NCI-H187 treated with DMSO at 0.1 percent for 48 hours (cell line): ENCODE results near the gene MAT2A.
A peak's percentile ranks its signal among the peaks of the same experiment; 100 is the strongest.

Experiments used
- DNase-seq: peaks from one replicate; lab custom pipeline; 2025; lab: John Stamatoyannopoulos, UW

Gene MAT2A

DNA sequence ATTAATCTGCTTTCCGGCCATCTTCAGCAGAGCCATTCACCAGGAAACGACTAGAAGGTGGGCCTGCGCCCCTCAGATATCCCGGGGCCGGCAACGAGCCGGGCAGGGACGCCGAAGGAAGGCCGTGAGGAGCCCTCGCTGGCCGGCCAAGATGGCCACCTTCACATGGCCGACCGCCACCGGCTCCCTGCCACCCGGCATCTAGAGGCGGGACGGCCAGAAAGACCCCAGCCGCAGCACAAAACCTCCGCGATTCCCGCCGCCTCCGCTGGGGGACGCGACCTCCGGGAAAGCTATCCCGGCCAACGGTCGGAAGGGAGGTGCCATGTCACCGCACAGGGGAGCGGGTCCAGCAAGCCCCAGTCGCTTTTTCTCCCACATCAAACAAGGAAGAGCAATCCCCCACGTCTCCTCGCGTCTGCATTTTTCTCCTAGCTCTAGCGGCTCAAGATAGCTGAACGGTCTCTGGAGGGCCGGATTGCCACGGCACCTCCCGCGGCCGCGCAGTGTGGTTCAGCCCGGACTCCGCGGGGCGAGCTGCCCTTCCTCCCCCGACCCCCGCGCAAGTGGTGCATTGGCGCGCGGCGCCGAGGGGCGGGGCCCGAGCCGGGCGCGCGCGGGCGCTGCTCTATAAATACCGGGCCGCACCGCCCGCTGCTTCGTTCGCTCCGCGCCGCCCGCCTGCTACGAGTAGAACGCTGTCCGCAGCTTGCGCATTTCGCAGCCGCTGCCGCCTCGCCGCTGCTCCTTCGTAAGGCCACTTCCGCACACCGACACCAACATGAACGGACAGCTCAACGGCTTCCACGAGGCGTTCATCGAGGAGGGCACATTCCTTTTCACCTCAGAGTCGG is at the start of gene MAT2A:
Gene MAT2A, plus strand, starts transcription at position 662 of the 854 bp plus-strand sequence. Its CDS starts 120 bp downstream, at position 782.
- DNase-seq = peak; percentile 41

GRCh38 chr2:85490861-85491755 is 47.9 kb upstream of the MAT2A start:
- DNase-seq = no peak

DNA sequence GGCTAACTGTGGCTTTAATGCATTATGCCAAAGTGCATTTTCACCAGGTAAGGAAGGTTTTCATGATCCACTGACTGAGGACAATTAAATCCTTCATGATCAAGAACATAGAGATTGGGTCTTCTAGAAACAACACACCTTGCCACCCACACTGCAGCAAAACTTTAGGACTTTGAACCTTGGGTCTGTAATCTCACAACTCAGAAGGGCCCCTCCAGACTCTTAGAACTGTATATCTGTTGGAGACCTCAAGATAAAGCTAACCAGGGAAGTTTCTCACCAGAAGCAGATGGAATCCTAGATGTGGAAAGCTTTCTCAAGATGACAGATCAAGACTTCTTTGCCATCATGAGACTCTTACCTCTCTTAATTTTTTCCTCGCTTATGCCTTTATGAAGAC is 42.5 kb upstream of the MAT2A start:
- no peak for DNase-seq

DNA sequence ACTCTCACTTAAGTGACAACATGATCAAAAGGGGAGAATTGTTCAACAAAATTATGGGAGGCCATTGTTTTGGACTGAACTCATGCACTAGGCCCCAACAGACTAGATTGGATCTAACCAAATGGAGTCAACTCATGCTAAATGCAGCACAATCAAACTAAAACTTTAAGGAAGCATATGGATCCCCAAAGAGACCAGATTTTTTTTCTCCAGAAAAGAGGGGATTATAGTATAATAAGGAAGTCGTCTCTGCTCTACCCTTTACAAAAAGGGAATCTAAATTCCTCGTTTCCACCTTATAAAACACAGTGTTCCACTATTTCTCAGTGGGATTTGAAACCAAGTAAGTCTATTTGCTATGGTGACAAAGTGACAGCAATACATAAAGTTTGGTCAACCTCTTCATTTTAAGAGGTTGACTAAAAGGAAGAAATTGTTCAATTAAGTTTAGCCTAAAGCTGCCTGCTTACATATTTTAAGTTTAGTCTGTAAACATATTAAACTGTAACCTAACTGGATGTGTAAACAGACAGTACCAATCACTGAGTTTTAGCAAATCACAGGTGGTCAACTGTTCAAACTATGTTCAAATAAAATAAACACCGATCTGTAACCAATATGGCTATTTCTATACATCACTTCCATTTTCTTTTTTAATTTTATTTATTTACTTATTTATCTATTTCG is 40.9 kb upstream of the MAT2A start:
- DNase-seq = no peak

- no peak for DNase-seq
Observed at GRCh38 chr2:85501248-85501647, 37.7 kb upstream of the MAT2A start.

- no peak for DNase-seq
Observed at GRCh38 chr2:85502720-85503119, 36.2 kb upstream of the MAT2A start.

- DNase-seq = no peak
Observed at GRCh38 chr2:85503168-85503850, 35.7 kb upstream of the MAT2A start.

GRCh38 chr2:85503851-85504777 is 34.9 kb upstream of the MAT2A start:
- no peak for DNase-seq

DNA sequence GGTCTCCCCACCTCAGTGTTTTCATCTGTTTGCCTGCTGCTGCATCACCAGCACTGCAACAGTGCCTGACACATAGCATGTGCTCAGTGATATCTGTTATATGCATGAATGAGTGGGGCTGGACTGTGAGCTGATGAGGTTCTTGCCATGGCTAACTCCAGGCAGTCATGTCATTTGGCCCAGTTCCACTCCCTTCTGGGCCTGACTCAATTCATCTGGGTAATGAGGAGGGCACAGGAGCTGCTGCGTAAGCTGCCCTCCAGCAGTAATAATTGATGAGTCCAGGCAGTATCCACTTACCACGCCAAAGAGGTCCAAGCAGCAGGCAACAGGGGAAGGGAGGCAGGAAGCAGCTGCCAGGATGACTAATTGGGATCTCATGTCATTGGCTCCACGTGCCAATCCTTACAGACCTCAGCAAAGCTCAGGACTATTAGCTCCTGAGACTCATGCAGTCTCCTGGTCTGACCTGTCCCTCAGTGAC is 34.1 kb upstream of the MAT2A start:
- DNase-seq = no peak

GRCh38 chr2:85505551-85506238 is 33.3 kb upstream of the MAT2A start:
- DNase-seq = no peak

DNA sequence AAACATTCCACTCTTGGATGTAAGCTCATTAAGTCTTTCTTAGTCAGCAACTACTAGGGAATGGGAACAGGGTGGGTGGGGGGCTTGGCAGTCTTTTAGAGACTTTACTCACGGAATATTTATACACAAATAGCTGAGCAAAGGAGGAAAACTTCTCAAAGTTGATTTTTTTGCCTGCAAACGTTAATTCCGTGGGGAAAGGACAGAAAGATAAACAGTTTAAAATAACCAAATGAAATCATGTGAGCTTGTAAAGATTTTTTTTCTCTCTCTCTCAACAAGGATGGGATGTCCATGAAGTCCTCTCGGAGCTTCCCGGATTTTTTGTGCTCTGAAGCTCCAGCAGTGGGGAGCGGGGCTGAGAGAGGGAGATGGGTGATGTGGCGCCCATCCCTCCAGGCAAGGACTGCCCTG is 32.2 kb upstream of the MAT2A start:
- DNase-seq = no peak

GRCh38 chr2:85511008-85511811 is 27.8 kb upstream of the MAT2A start:
- no peak for DNase-seq

DNA sequence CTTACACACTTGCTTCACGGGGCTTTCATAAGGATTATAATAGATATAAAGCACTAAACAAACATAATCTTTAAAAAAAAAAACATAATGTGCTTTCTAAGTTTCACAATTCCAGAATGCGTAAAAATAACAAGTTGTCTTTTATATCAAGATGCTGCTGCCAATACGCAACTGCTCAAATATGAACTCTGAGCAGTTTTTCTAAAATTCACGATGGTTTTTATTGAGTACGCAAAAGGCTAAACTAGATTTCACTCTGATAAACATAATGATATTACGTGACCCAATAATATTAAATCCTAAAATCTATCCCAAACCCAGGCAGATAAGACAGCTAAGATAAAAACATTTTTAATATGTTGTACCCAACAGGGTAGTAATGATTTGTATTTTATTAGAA is 24.6 kb upstream of the MAT2A start:
- no peak for DNase-seq

DNA sequence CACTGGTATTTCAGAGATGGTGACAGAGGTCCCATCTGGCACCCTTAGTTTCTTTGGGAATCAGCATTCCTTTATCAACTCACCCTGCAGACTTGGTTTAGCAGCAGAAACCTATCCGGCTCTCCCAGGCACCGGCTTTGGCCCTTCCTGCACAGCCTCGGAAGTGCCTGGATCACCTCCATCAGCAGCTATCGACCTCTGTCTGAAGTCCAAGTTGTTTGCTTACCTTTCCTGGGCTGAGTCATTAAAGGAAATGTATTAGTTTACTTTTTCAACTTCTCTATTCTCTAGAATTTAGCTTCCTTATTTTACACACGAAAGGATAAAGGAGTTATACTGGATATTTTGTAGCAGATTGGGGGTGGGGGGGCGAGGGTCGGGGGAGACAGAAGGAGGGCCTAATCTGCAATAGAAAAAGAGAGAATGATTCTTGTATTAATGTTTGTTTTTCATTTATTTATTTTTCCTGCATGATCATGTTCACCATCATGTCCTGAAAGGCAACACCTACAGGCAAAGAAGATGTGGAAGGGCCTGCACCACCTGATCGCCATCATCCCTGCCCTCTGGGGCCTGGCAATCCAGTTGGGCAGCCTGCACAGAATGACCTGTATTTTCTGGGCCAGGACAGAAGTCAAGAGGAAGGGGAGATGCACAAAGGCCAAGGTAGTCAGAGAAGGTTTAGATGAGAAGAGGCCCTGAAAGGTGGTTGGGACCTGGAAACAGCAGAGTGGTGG is 22.1 kb upstream of the MAT2A start:
- DNase-seq = no peak

DNA sequence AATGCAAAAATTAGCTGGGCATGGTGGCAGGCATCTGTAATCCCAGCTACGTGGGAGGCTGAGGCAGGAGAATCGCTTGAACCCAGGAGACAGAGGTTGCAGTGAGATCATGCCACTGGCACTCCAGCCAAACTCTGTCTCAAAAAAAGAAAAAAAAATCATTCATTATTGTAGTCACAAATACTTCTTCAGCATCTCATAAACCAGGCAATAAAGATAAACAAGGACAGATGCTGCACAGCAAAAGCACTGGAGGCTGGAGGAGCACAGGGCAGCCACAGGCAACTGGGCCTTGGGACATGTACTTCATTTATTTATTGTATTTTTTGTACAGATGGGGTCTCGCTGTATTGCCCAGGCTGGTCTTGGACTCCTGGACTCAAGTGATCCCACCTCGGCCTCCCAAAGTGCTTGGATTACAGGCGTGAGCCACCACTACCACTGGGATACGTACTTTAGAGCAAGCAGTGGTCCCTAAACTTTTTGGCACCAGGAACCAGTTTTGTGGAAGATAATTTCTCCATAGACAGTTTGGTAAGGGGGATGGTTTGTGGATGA is 16.8 kb upstream of the MAT2A start:
- DNase-seq = no peak

- no peak for DNase-seq
Observed at GRCh38 chr2:85523062-85523902, 15.7 kb upstream of the MAT2A start.

- DNase-seq = no peak
Observed at GRCh38 chr2:85523903-85524335, 15.0 kb upstream of the MAT2A start.
